Activated CD4-positive, alpha-beta T cell treated with anti-CD3 and anti-CD28 coated beads for 4 hours (primary cell): Measurements from ENCODE around the gene TMTC1.
"Not testable (repeated sequence)": the region's sequence is repeated elsewhere in the genome, so short reads cannot be mapped to it uniquely, and the experiment has no call there.

Experiments used
- DNase-seq, 2 donors: peaks; one replicate each; pipeline ENCODE4 v3.0.0-alpha.2; 2020

Gene TMTC1

GRCh38 chr12:29563071-29563470 is 220.7 kb downstream of the TMTC1 start:
- DNase-seq = no peak

- no peak for DNase-seq
Measured at GRCh38 chr12:29562110-29562804, 221.5 kb downstream of the TMTC1 start.

- DNase-seq = no peak
Measured at GRCh38 chr12:29561664-29562071, 222.1 kb downstream of the TMTC1 start.

DNA sequence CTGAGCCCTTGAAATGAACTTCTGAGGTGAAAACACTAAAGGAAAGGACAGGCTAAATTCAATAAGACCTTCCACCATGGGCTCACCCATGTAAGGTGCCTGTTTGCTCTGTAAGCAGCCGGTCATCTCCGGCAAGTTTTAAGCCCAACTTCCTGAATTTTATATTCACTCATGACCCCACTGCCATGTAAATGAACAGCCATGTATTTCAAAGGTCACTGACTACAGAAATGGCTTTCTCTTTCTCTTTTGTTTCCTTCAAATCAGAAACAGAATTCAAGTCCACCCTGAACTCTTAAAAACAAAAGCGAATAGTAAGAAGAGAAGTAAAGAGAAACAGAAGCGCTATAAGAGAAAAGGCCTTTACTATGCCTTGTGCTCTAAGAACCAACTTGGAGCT is 224.5 kb downstream of the TMTC1 start:
- DNase-seq = no peak

DNA sequence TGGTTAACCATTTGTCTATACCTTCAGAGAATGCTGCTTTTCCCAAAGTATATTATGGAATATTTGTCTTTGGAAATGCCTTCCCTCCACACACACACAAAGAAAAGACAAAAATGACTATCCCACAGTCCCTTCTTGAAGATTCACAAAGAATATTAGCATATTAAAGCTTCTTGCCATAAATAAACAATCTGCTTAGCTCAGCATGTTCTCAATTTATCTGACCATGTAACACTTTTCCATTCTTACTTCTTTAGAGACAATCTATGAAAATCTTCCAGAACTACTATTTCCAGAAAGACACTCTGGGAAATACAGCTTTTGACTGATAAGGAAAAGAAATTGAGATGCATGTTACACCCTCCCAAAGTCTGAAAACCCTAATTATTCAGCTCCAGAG is 227.4 kb downstream of the TMTC1 start:
- DNase-seq = no peak

- not testable (repeated sequence) for DNase-seq
Measured at GRCh38 chr12:29555451-29555850, 228.3 kb downstream of the TMTC1 start.

- DNase-seq = no peak
Measured at GRCh38 chr12:29552994-29553748, 230.6 kb downstream of the TMTC1 start.

DNA sequence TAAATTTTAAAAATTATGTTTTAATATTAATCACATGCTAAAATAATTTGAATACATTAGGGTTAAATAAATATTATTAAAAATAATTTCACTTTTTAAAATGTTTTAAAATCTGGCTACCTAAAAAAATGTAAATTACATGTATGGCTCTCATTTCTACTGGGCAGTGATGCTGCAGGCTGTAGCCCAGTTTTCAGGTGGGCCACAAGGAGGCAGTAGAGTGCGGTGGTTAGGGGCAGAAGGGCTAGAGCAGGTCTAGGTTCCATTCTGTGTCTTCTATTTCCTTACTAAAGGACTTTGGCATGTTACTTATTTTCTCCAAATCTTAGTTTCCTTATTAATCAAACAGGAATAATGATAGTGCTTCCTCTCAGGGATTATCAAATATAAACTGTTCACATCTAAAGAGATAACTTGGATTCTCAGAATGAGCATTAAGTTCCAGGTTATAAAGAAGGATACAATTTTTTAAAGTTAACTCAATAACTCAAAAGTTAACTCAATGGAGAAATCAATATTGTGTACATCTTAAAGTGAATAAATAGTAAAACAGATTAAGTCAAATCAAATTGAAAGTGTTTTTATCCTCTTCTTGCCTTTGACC is 231.3 kb downstream of the TMTC1 start:
- DNase-seq = peak; percentile 28 to 56

DNA sequence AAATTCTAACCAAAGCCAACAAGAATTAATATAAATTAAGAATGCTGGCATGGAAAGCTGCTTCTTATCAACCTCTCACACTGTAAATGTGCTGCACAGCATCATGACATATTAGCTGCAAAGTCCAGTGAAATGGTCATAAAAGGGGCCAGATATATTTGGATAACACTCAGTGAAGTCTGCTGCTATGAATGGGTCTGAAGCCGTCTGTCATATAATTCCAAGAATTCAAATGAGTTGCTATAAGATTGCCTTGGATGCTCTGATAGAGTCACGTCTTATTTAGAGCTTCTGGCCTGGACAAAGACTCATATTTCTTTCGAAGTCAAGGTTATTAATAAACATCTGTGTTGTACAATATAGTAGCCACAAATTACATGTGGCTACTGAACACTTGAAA is 231.9 kb downstream of the TMTC1 start:
- DNase-seq = no peak

GRCh38 chr12:29547864-29548263 is 235.9 kb downstream of the TMTC1 start:
- DNase-seq = no peak

- no peak for DNase-seq
Measured at GRCh38 chr12:29547151-29547632, 236.6 kb downstream of the TMTC1 start.

- DNase-seq = no peak
Measured at GRCh38 chr12:29546000-29546399, 237.7 kb downstream of the TMTC1 start.

- DNase-seq = no peak
Measured at GRCh38 chr12:29545102-29545467, 238.7 kb downstream of the TMTC1 start.

DNA sequence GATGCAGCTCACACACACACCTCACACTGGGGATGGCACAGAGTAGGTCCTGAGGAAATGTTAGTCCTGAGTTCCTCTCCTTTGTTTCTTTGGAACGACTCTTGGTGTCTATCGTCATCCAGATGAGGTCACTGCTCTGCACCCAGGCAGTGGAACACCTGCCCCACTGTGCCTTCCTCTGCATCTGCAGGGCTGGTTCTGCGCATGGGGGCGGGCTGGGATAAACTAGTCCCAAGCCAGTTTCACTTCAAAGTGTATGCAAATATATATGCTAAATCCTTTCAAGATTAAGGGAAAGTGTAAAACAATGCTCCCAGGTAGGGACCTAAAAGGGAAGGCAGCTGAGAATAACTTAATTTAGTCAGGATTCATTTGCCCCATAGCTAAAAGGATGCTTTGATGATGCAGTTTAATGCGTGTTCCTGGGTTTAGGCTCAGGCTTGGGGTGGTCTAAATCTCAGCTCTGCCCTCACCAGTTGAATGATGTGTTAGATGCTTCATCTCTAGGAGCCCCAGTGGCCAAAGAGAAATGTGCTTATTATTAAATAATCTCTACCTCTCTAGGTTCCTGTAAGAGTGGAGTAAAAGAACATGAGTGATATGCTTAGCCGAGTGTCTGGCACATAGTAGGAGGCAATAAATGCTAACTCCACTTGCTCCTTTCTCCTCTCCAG is 239.2 kb downstream of the TMTC1 start:
- DNase-seq = no peak

- no peak for DNase-seq
Measured at GRCh38 chr12:29543036-29543435, 240.7 kb downstream of the TMTC1 start.

DNA sequence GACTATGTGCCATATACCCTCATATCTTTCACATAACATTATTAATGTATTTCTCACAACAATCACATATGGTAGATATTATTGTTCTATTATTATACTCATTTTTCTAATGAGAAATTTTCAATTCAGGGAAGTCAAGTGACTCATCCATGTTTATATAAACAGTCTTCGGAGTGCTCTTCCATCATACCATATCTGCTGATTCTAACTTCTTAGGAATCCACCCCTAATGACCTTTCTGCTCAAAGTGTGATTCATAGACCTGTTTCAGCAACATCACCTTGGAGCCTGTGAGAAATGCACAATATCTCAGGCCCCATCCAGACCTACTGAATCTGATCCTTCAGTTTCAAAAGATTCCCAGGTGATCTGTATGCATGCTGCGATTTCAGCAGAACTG is 246.4 kb downstream of the TMTC1 start:
- DNase-seq = no peak

GRCh38 chr12:29534935-29535334 is 248.8 kb downstream of the TMTC1 start:
- no peak for DNase-seq

- no peak for DNase-seq
Measured at GRCh38 chr12:29533815-29534489, 249.8 kb downstream of the TMTC1 start.

DNA sequence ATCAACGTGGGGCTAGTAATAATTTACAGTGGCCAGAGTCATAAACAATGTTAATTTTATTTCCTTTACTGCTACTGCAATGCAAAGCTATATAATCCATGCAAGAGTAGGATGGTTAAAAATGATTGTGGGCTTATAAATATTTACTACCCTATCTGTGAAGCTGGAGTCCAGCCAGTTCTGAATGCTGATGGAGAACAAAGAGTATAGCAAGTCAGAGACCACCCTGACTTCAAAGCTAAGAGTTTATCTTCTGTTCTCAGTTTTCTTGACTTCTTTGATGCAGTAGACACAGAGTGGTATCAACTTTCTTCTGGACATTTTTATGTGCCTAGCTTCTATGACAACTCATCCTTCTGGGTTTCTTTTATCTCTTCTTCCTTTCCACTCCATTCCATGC is 252.3 kb downstream of the TMTC1 start:
- no peak for DNase-seq

DNA sequence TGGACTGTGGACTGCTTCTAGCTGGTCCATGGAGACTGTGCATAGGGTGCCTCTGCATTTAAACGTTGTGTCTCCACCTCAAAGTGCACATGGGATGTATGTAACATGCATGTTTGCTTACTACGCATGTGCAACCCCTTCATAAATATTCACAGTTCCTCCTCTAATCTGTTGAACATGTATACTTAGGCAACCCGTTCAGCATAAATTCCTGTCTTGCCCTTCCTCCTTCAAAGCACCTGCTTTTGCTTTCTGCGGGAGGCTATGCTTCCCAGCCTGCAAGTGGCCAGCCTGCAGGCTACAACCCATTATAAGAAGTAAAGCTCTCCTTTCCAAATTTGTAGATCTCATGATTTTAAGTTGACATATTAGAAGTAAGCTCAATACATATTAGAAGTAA is 253.3 kb downstream of the TMTC1 start:
- no peak for DNase-seq

GRCh38 chr12:29528161-29528560 is 255.6 kb downstream of the TMTC1 start:
- no peak for DNase-seq

- DNase-seq = no peak
Measured at GRCh38 chr12:29521951-29522350, 261.8 kb downstream of the TMTC1 start.
